Measurements from ENCODE around the gene GPR146.
A peak's percentile ranks its signal among the peaks of the same experiment; 100 is the strongest.

The GPR146 gene

GRCh38 chr7:1079546-1079945 is 35.2 kb downstream of the GPR146 start:
- DNase-seq = no peak

- DNase-seq = no peak
Observed at GRCh38 chr7:1080252-1080920, 36.0 kb downstream of the GPR146 start.

DNA sequence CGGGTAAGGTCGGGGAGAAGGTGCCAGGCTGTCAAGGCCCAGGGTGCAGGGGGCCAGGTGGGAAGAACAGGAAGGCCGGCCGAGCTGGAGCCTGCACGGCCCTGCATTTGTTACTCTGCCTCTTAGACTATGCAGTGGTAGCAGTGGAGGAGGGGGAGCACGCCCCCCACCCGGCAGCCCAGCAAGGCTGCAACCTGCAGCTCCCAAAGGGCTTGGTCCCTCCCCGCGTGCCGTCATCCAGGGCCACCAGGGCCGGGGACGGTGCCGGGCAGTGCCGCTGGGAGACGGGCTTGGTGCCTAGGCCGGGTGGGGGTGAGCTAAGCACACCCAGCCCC is 36.5 kb downstream of the GPR146 start:
- no peak for DNase-seq

DNA sequence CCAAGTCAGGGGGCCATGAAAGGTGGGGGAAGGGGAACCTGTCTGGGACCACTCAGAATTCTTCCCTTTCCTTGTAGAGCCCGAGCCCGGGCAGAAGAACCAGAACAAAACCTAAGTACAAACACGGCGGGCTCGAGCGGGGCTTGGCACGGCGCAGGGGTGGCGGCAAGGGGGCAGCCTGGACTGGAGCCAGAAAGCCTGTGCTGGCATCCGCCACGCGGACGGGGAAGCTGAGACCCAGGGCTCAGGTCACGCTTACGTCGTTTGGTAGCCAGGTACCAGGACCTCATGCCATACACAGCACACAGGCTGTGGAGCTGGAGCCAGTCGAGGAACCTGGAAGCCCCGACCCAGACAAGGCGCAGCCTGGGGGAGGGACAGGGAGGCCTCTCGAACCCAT is 37.0 kb downstream of the GPR146 start:
- no peak for DNase-seq

- DNase-seq = no peak
Observed at GRCh38 chr7:1081931-1082401, 37.6 kb downstream of the GPR146 start.

DNA sequence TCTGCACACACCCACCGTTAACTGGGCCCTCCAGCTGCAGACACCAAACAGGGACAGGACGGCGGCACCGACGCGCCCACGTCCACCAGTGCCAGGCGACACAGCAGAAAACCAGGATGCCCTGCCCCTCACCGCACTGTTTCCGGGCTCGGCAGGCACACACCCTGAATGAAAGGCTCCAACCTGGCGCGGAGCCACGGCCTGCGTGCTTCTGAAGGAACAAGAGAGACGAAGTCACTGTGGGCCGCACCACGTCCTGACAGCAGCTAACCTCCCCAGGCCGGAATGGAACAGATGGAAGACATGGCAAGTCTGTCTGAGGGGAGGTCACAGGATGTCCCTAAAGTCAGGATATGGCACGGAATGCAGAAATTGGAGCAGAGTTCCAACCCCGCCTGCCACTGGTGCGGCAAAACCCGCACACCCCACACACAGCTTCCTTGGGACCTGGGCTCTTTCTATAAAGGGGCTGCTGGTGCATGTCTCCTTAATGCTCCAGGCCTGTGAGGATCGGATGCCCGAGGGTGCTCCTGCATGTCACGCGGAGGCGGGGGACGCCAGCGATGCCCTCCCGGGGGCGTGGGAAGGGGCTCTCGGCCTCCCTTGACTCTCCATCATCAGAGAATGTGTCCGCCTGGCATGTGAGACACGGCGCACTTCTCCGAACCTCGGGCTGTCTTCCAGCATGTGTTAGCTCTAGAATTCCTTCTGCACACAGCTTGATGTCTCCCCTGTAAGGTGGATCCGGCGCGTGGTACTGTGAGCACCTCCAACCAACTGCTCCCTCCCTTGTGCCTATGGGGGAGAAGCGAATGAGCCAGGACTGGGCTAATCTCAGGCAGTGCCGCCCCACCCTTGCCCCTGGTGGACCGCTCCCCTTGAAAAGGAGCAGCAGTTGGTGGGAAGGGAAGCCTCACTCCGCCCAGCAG is 39.6 kb downstream of the GPR146 start:
- no peak for DNase-seq

- no peak for DNase-seq
Observed at GRCh38 chr7:1085266-1085665, 40.9 kb downstream of the GPR146 start.

- no peak for DNase-seq
Observed at GRCh38 chr7:1085910-1086421, 41.6 kb downstream of the GPR146 start.

DNA sequence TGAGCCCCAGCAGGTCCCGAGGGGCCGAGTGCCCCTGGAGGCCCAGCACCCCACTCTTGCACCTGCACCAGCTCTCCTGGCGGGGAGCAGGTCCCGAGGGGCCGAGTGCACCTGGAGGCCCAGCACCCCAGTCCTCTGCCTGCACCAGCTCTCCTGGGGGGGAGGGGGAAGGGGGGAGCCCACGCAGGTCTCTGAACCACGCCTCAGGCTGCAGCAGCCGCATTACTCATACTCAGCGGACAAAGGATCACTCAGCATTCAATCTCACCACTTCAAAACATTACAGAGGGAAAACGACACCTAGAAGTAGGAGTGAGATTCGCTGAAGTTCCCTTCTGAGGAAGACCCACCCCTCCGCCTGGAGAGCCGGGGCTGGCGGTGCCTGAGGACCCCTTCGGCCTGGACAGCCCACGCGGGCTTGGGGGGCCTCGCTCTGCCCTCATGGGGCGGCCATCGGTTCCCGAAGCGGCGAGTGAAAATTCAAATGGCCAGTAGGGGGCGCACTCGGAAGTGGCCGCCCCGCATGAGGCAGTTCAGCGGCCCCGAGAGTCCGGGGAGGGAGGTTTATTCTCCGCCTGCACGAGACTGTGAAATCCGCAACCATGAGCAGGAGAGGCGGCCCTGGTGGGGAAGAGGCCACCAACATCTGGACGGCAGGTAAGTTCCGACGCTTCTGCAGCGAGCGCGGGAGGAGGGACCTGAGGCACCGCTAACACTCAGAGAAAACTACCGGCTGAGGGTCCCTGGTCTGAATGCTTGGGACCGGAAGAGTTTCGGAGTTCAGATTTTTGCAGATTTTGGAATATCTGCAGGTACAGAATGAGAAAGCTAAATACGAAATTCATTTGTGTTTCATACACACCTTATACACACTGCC is 42.5 kb downstream of the GPR146 start:
- peak; percentile 35 to 80 (median 64) for DNase-seq

DNA sequence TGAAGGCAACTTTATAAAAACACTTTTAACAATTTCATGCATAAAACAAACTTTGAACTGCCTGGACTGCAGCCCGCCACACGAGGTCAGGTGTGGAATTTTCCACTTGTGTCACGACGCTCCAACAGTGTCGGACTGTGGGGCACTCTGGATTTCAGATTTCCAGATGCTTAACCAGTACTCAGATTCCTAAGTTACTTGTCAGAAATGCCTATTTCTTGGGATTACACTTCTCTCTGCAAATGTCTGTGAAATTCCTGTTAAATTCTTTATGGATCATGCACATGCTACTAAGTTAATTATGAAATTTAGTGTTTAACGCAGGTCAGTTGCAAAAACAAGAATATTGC is 43.1 kb downstream of the GPR146 start:
- no peak for DNase-seq

GRCh38 chr7:1087952-1088920 is 43.9 kb downstream of the GPR146 start, which contains the start of gene GPER1:
Gene GPER1, plus strand, starts transcription at chr7:1088113. Its CDS starts 3,616 bp downstream, at chr7:1091729.
- no peak for DNase-seq

DNA sequence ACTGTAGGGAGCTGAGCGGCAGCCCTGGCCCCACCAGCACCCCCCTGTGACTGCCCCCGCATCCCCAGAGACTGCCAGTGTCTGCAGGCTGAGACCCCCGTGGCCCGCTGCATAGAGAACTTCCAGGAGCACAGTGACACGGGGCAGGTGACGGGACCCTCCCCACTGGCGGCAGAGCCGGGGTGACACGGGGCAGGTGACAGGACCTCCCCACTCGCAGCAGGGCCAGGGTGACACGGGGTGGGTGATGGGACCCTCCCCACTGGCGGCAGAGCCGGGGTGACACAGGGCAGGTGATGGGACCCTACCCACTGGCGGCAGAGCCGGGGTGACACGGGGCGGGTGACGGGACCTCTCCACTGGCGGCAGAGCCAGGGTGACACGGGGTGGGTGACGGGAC is 45.9 kb downstream of the GPR146 start:
- DNase-seq = no peak

GRCh38 chr7:1090686-1091643 is 46.6 kb downstream of the GPR146 start:
- DNase-seq = no peak

DNA sequence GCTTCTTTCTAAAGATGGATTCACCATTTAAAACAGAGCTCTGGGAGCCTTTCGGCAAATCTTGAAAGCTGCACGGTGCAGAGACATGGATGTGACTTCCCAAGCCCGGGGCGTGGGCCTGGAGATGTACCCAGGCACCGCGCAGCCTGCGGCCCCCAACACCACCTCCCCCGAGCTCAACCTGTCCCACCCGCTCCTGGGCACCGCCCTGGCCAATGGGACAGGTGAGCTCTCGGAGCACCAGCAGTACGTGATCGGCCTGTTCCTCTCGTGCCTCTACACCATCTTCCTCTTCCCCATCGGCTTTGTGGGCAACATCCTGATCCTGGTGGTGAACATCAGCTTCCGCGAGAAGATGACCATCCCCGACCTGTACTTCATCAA is 47.3 kb downstream of the GPR146 start:
- no peak for DNase-seq

- no peak for DNase-seq
Observed at GRCh38 chr7:1092161-1092632, 47.9 kb downstream of the GPR146 start.

- DNase-seq = no peak
Observed at GRCh38 chr7:1092806-1093501, 48.6 kb downstream of the GPR146 start.

GRCh38 chr7:1093502-1093843 is 49.1 kb downstream of the GPR146 start:
- DNase-seq = no peak

DNA sequence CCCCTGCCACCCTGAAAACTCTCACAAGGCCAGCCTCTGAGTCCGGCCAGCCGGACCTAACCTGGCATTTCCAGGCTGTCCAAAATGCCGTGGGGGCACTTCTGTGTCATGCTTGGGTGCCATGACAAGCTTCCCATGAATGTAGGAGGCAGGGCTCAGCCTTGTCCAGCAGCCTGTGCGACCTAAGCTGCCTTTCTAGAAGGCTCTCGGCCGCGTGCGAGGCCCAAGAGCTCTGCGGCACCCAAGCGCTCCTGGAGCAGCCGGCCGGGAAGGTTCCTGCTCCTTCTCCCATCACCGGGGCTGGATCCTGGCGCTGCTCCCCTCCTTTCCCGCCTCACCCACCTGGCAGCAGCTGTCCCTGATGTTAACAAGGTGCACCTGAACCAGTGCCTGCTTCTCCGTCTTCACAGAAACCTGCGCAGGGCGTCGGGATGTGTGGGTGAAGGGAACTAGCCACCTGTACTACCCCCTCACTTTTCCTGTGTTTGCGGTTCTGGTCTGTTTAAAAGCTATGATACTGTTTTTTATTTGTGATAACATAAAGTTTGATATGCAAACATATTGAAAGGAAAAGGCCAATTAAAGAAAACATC is 49.7 kb downstream of the GPR146 start:
- DNase-seq = no peak

GRCh38 chr7:1094870-1095269 is 50.5 kb downstream of the GPR146 start:
- DNase-seq = no peak
